HG03060 (cell line): Measurements from ENCODE around the gene THOC1.

ENCODE experiments used
- ATAC-seq: cut with Tn5 transposase; IDR thresholded peaks from one replicate; pipeline ENCODE4 v1.9.1; 2021; ENCODE audit warnings: low read depth, moderate number of reproducible peaks; ENCODE audit not compliant: unreplicated experiment

THOC1 gene

GRCh38 chr18:217532-218336 is 50.1 kb downstream of the THOC1 start:
- no peak for ATAC-seq

GRCh38 chr18:215448-216010 is 52.3 kb downstream of the THOC1 start:
- no peak for ATAC-seq

GRCh38 chr18:213966-214365 is 53.9 kb downstream of the THOC1 start:
- no peak for ATAC-seq

- no peak for ATAC-seq
Observed at GRCh38 chr18:213505-213904, 54.3 kb downstream of the THOC1 start.

DNA sequence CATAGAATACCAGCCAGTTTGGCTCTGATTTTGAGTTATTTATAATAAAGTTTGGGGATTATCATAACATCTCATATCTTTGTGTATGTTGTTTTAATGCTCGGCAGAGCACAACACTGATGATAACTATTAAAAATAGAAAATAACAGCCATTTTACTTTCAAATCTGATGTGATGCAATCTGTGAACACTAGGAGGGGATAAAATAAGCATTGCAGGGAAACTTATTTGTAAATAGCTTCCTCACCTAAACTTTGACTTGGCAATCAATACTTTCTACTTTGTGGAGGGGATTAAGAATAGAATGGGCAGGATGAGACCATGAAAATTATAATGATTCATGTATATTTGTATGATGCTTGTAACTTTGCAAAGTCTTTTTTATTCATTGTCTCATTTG is 55.1 kb downstream of the THOC1 start:
- ATAC-seq: no peak

DNA sequence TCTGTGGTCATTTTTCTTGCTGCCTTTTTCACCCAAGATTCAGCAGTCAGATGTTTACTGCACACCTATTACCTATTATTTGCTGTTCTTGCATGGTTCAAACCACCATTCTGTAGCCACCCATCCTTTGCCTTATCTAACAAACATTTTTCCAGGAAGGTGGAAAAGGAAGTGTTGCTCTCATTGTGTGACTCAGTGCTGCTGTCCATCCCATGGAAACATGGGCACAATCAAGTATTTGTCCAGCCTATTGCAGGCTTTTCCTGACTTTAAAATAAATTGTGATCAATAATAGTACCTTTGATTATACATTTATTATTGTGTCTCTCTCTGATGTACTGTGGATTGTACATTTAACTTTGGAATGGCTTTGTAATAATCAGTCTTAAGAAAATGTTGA is 56.3 kb downstream of the THOC1 start:
- no peak for ATAC-seq

DNA sequence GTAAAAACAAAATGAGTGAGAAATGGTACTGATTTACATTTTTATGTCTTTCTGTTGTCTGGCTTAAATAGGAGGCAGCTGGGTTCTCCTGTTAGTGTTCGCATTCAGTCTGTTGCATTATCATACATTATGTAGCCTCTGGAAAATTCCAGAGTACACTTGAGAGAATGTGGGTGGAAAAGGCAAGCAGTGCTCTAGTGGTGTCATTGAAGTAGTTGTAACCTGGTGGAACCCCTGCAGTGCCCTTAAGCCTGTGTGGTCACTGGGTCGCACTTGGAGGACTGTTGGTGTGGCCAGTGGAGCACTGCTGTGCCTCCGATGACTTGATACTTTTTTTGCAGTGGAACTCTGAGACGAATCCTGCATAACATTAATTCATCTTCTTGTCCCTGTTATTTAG is 57.1 kb downstream of the THOC1 start:
- ATAC-seq: no peak

DNA sequence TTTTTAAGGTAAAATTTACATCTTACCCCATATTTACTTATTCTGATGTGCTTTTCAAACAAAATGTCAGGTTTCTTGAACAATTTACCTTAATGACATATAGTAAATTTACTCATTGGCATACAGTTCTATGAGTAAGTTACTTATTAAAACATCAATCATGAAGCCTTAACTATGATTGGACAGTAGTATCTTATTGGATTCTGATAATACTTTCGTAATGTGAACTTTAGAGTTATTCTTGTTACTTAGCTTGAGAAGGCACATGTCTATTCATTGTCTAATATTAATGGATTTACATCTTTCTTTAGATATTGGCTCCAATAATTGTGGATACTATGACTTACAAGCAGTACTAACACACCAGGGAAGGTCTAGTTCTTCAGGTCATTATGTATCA is 57.8 kb downstream of the THOC1 start:
- ATAC-seq: no peak

DNA sequence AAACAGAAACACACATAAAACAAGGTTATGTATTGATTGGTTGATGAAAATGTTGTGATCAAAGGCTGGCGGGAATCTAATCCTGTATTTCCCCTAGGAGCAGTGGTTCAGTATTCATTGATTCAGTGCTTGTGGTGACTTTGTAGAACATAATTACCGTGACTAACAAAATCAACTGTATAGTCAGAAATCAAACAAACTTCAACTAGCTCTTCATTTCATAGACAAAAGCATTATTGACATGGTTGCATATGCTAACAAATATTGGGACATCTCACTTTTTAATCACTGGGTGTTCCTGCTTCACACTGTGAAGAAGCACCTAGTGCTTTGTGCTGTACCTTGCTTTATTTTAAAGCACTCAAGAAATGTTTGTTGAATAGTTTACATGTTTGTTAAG is 68.1 kb downstream of the THOC1 start:
- ATAC-seq: no peak

DNA sequence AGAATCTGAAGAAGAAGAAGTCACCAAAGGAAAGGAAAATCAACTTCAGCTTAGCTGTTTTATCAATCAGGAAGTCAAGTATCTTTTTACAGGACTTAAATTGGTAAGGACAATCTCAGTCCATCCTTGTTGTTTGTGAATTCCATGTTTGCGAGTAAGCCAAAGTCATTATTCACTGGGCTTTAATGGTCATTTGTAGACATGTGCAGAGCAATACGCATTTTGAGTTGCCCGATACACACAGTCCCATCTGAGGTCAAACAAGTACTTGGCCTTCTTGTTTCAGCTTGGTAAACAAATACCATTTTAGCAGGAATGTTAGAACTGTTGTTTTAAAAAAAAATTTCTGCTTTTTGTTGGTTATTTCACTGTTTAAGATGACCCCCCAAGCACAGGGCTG is 68.6 kb downstream of the THOC1 start:
- ATAC-seq: no peak

GRCh38 chr18:195651-196050 is 72.2 kb downstream of the THOC1 start:
- ATAC-seq: no peak

- no peak for ATAC-seq
Observed at GRCh38 chr18:192801-193200, 75.0 kb downstream of the THOC1 start.

GRCh38 chr18:191725-192124 is 76.1 kb downstream of the THOC1 start:
- no peak for ATAC-seq

- no peak for ATAC-seq
Observed at GRCh38 chr18:189254-189653, 78.6 kb downstream of the THOC1 start.

DNA sequence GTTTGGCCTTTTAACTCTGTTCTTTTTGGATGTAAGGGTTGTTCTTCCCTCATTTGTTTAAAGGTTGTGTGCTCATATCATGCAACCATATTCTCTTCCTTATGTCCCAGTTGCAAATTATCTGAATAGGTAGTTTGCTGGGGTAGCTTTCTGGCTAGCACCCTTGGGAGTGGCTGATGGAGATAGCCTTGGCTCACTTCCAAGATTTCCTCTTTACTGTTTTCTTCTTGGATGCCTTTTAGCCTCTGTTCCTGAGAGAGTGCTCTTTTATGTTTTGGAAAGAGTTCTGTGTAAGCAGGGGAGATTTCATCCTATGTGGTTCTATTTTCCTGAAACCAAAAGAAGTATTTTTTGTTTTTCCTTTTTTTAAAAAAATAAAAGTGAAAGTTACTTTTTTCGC is 84.1 kb downstream of the THOC1 start:
- no peak for ATAC-seq

GRCh38 chr18:181711-182110 is 86.1 kb downstream of the THOC1 start:
- no peak for ATAC-seq

GRCh38 chr18:179499-179898 is 88.3 kb downstream of the THOC1 start:
- ATAC-seq: no peak

- no peak for ATAC-seq
Observed at GRCh38 chr18:172361-172760, 95.5 kb downstream of the THOC1 start.
